ENCODE measurements around the gene GPS1. TPM values are rescaled to one million over a fixed set of nuclear protein-coding genes. Genes with fewer than 3 reads are reported as not detected.
A peak's percentile ranks its signal among the peaks of the same experiment; 100 is the strongest.

The GPS1 gene
- total RNA-seq, 3 donors from 2014 or later (not counting 1 experiment from before 2014, with no cell fraction given), result 78.9 to 87.6 (median 85.3) TPM

GRCh38 chr17:82020572-82021106, 31.1 kb upstream of the GPS1 start:
- no peak for DNase-seq
- H3K27me3 Mint-ChIP-seq (ENCODE audit: low read depth in 2 of 2), result no peaks in the 10 kb centered on the region
- peaks cover 29% of the 10 kb centered on the region for H3K4me1 ChIP-seq (ENCODE audit: control insufficient read depth, insufficient read depth, low read length)
- H3K27me3 ChIP-seq (ENCODE audit: control insufficient read depth, insufficient read depth, low read length), result no peaks in the 10 kb centered on the region
- H3K9me3 Mint-ChIP-seq, result no peaks in the 10 kb centered on the region
- intact Hi-C loops (cut with micrococcal nuclease), result no loop called here
- peaks cover 7 to 34% of the 10 kb centered on the region in 2 donors for H3K4me1 Mint-ChIP-seq
- H3K27ac ChIP-seq (ENCODE audit: low read length), result no peak overlapping the region
- no peaks in the 10 kb centered on the region for H3K36me3 ChIP-seq (ENCODE audit: control insufficient read depth, insufficient read depth, low read length)
- no peaks in the 10 kb centered on the region for H3K9me3 ChIP-seq (ENCODE audit: control insufficient read depth, insufficient read depth, low read length)
- no peak for ATAC-seq
- WGBS (ENCODE audit: insufficient coverage), result 93% methylated on average over 14 of the region's 14 CpGs
- TF ChIP-seq CTCF (IDR thresholded peaks at IDR 0.05), result no peak
- H3K4me3 ChIP-seq (ENCODE audit: low read length), result no peak overlapping the region
- H3K36me3 Mint-ChIP-seq, result no peaks in the 10 kb centered on the region
- peak overlapping the region; percentile 25 for H3K4me3 Mint-ChIP-seq
- no peak overlapping the region for H3K27ac Mint-ChIP-seq

GRCh38 chr17:82021107-82021899, 30.4 kb upstream of the GPS1 start:
- DNase-seq, result peak in 1 of 2 donors; percentile 75
- no peak overlapping the region for H3K27ac ChIP-seq (ENCODE audit: low read length)
- no peaks in the 10 kb centered on the region for H3K27me3 ChIP-seq (ENCODE audit: control insufficient read depth, insufficient read depth, low read length)
- Mint-ChIP-seq H3K27me3 (ENCODE audit: low read depth in 2 of 2) (no peaks in the 10 kb centered on the region), H3K27ac (peak overlapping the region in 1 of 2 donors; percentile 92), H3K36me3 (no peaks in the 10 kb centered on the region), H3K4me3 (peak overlapping the region; percentile 83), H3K9me3 (no peaks in the 10 kb centered on the region), H3K4me1 (peaks cover 7 to 34% of the 10 kb centered on the region in 2 donors)
- no peaks in the 10 kb centered on the region for H3K9me3 ChIP-seq (ENCODE audit: control insufficient read depth, insufficient read depth, low read length)
- TF ChIP-seq CTCF (IDR thresholded peaks at IDR 0.05), result no peak
- H3K4me1 ChIP-seq (ENCODE audit: control insufficient read depth, insufficient read depth, low read length), result peaks cover 29% of the 10 kb centered on the region
- ATAC-seq, result no peak
- H3K36me3 ChIP-seq (ENCODE audit: control insufficient read depth, insufficient read depth, low read length), result no peaks in the 10 kb centered on the region
- 49% methylated on average over 24 of the region's 25 CpGs for WGBS (ENCODE audit: insufficient coverage)
- intact Hi-C loops (cut with micrococcal nuclease), result no loop called here
- peak overlapping the region; percentile 77 for H3K4me3 ChIP-seq (ENCODE audit: low read length)

GRCh38 chr17:82021900-82022309, 29.8 kb upstream of the GPS1 start:
- peak overlapping the region; percentile 83 for H3K4me3 Mint-ChIP-seq
- H3K27ac ChIP-seq (ENCODE audit: low read length), result no peak overlapping the region
- H3K27ac Mint-ChIP-seq, result peak overlapping the region in 1 of 2 donors; percentile 92
- H3K27me3 ChIP-seq (ENCODE audit: control insufficient read depth, insufficient read depth, low read length), result no peaks in the 10 kb centered on the region
- DNase-seq, result peak in 1 of 2 donors; percentile 31
- TF ChIP-seq CTCF (IDR thresholded peaks at IDR 0.05), result no peak
- H3K4me1 Mint-ChIP-seq, result peaks cover 7 to 34% of the 10 kb centered on the region in 2 donors
- intact Hi-C loops (cut with micrococcal nuclease), result loop anchor here (2.0 kb wide), 1 partner anchor 77 kb away; the partner anchor contains the start of gene FASN
- H3K27me3 Mint-ChIP-seq (ENCODE audit: low read depth in 2 of 2), result no peaks in the 10 kb centered on the region
- ATAC-seq, result no peak
- no peaks in the 10 kb centered on the region for H3K36me3 Mint-ChIP-seq
- 2% methylated on average over 9 of the region's 10 CpGs for WGBS (ENCODE audit: insufficient coverage)
- H3K9me3 Mint-ChIP-seq, result no peaks in the 10 kb centered on the region
- no peaks in the 10 kb centered on the region for H3K36me3 ChIP-seq (ENCODE audit: control insufficient read depth, insufficient read depth, low read length)
- H3K4me1 ChIP-seq (ENCODE audit: control insufficient read depth, insufficient read depth, low read length), result peaks cover 29% of the 10 kb centered on the region
- peak overlapping the region; percentile 77 for H3K4me3 ChIP-seq (ENCODE audit: low read length)
- H3K9me3 ChIP-seq (ENCODE audit: control insufficient read depth, insufficient read depth, low read length), result no peaks in the 10 kb centered on the region
